Body of pancreas (tissue), 4 donors: ENCODE data around the gene PDE6D.

Experiments used
- POLR2A ChIP-seq, 3 donors: fragments of 450-650 bp; IDR thresholded peaks; one replicate each; pipeline ENCODE4 v1.6.1; 2016; ENCODE audit warnings: antibody characterized with exemption in 3 of 3, mild to moderate bottlenecking in 2 of 3
- TF ChIP-seq, protein P1 (sequence below), 7 experiments: fragments of 450-650 bp in 4 of 7; fragments of 200-600 bp in 3 of 7; sonication (generic) in 3 of 7; IDR thresholded peaks; one replicate each; pipeline ENCODE4 v1.5.1; 2016 to 2019; ENCODE audit warnings: antibody characterized with exemption in 7 of 7

- TF ChIP-seq, protein P1, sequence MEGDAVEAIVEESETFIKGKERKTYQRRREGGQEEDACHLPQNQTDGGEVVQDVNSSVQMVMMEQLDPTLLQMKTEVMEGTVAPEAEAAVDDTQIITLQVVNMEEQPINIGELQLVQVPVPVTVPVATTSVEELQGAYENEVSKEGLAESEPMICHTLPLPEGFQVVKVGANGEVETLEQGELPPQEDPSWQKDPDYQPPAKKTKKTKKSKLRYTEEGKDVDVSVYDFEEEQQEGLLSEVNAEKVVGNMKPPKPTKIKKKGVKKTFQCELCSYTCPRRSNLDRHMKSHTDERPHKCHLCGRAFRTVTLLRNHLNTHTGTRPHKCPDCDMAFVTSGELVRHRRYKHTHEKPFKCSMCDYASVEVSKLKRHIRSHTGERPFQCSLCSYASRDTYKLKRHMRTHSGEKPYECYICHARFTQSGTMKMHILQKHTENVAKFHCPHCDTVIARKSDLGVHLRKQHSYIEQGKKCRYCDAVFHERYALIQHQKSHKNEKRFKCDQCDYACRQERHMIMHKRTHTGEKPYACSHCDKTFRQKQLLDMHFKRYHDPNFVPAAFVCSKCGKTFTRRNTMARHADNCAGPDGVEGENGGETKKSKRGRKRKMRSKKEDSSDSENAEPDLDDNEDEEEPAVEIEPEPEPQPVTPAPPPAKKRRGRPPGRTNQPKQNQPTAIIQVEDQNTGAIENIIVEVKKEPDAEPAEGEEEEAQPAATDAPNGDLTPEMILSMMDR (IDR thresholded peaks at IDR 0.05): no peak
- TF ChIP-seq POLR2A (IDR thresholded peaks at IDR 0.05): no peak
Observed at GRCh38 chr2:231807020-231807419, 25.9 kb upstream of the PDE6D start.
